GM18868 (cell line): ENCODE results near the gene PPM1H.
"Not testable (repeated sequence)": the region's sequence is repeated elsewhere in the genome, so short reads cannot be mapped to it uniquely, and the experiment has no call there.

Experiments used
- ATAC-seq: cut with Tn5 transposase; IDR thresholded peaks from one replicate; pipeline ENCODE4 v1.9.1; 2021; ENCODE audit warnings: mild to moderate bottlenecking, moderate library complexity; ENCODE audit not compliant: unreplicated experiment

The PPM1H gene, protein sequence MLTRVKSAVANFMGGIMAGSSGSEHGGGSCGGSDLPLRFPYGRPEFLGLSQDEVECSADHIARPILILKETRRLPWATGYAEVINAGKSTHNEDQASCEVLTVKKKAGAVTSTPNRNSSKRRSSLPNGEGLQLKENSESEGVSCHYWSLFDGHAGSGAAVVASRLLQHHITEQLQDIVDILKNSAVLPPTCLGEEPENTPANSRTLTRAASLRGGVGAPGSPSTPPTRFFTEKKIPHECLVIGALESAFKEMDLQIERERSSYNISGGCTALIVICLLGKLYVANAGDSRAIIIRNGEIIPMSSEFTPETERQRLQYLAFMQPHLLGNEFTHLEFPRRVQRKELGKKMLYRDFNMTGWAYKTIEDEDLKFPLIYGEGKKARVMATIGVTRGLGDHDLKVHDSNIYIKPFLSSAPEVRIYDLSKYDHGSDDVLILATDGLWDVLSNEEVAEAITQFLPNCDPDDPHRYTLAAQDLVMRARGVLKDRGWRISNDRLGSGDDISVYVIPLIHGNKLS

DNA sequence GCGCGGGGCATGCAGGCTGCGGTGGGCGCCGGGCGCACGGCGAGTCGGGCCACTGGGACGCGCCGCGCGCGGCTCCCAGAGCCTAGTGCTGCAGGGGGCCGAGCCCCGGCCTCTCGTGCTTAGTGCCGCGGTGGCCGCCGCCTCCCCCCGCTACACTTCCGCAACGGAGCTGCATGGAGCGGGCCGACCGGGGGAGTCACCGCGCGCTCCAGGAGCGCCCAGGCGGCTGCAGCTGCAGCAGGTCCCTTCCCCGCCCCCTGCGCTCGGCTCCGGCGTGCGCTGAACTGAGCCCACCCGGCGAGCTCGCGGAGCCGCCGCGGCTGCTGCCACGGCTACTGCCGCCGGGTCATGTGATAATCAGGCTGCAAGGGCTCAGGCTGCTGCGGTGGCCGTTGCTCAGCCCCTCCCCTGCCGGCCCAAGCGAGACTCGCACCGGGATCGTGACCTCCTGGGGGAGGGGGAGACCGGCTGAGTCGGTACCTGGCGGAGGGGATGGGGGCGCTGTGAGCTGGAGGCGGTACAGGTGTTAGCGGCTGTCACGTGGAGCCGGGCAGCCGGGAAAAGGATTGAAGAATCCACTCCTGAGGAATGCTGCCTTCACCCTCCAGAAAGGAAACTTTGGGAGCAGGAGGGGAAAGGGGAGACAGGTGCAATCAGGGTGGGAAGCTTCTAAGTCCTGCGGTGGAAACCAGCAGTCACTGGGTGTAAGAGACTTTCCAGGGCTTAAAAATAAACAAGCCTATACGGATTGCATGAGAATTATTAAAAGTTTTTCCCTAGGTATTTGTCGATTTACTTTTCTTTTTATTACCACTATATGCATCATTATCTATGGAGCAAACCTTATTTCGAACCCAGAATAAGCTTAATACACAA lies at the start of gene PPM1H:
Gene PPM1H, minus strand, starts transcription at position 352 of the 876 bp plus-strand sequence. CDS start 414 bp downstream, outside the sequence.
- ATAC-seq, result peak; percentile 76

DNA sequence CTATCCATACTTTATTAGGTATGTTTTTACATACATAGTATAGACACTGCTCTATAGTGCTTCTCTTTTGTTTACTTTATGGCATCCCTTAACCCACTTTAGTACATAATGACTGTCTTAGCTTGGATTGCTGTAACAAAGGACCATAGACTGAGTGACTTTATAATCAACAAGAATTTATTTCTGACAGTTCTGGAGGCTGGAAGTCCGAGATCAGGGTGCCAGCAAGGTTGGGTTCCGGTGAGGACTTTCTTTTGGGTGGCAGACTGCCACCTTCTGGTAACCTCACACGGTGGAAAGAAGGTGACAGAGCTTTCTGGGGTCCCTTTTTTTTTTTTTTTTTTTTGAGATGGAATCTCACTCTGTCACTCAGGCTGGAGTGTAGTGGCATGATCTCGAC lies 48.6 kb upstream of the PPM1H start:
- no peak for ATAC-seq

DNA sequence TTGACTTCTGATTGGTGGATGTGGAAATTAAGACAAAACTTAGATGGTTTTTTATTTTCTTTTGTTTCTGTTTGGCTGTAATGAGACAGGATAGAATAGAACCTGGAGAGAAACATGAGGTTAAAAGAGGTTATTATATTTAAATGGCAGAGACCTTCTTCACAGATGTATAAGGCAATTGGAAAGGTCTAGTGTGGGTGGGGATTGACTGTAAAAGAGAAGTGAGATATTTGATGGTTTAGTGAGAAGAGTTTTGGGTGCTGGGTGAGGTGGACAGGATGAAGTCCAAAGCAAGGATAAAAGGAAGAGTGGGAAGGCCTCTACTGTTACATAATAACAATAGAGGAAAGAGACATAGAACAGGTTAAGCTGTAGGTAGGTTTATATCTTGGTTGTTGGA lies 43.8 kb upstream of the PPM1H start:
- no peak for ATAC-seq

DNA sequence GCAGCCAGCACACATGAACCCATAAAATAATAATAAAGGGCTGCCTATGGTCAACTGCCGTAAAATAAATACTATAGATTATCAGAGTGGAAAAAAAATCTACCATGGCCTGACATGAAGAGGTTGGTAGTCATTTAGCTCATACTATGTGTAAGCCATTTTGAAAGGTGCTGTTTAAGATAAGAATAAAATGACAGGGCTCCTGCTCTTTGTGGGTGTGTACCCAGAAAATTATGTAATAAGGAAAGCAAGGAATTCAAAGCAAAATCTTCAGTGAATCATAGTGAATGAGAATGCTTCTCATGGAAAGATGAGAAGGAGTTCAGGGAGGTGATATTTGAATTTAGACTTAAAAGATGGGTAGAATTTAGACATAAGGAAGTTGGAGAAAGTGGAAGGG lies 42.9 kb upstream of the PPM1H start:
- ATAC-seq, result no peak

DNA sequence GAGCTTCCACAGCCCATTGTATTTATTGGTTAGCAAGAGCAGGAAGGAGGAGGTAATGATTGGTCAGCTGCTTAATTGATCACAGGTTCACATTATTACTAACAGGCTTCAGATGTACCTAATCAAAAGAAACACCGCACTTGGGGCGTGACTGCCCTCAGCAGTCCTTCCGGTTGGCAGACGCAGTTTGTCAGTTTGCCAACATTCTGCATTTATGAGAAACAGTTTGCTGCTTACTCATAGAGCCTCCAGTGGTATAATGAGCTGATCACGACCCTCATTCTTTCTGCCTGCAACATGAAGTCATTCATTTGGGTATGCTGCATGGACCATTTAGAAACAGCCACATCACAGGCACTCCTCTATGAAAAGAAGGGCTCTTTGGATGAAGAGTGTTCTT lies 42.5 kb upstream of the PPM1H start:
- no peak for ATAC-seq

DNA sequence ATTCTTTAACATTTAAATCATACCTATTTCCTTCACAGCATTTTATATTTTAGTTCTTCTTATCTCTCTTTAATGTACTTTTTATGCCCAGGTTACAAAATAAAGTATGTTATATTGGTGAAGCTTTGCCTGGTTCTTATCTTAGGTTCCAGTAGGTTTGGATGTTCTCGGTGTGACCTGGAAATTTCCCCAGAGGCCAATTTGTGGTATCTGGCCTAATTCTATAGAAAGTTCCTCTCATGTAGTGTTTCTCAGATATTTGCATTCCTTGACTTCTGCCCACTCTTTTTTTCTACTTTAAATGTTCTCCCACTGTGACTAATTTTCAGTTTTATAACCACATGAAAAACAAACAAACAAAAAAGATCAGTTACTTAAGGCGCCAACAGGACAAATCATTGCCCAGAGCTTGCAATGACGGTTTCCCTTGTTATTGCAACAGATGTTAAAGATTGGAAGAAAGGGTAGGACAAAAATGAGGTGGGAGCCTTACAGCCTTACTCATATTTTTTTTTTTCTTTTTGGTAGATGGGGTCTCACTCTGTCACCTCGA lies 41.2 kb upstream of the PPM1H start:
- no peak for ATAC-seq

DNA sequence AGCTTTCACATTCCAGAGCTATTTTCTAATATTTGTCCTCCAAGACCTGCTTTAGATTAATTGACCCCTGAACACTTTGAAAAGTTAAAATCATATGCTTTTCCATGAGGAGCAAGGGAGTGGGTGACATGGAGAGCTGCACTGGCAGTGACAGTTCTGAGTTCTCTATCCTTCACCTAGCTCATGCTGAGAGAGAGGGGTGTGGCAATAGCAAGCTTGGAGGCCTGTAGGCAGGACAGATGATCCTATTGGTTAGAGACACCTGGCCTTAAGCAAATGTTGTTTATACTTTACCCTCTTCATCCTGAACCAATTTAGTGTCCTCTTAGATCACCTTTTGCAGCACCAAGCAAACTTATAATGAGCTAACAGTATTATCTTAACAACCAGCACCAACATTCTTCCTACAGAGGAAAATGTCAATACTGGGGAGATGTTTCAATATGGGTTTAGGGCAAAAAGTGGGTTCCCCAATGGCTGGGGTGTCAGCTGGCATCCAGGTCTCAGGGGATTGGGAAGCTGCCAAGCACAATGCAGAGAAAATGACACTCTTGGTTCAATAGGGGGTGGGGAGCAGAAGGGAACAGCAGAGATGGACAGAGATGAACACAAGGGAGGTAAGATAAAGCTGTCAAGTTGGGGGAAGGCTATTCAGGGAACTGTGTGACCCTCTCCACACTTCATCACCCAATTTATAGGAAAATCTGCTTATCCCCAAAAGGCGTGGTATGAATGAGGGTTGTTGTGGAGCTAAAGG lies 37.0 kb upstream of the PPM1H start:
- no peak for ATAC-seq

DNA sequence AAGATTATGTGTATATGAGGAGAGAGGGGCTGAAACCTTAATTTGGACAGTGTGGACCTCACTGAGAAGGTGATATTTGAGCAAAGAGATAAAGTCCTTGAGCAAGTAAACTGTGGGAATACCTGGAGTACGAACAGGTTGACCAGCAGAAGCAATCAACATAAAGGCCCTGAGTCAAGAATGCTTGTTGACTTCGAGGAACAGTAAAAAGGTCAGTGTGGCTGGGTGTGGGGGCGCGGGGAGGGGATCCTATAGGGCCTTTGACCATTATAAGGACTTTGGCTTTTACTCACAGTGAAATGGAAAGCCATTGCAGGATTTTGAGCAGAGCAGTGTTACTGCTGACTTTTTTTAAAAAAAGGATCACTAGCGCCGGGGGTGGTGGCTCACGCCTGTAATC lies 34.7 kb upstream of the PPM1H start:
- no peak for ATAC-seq

DNA sequence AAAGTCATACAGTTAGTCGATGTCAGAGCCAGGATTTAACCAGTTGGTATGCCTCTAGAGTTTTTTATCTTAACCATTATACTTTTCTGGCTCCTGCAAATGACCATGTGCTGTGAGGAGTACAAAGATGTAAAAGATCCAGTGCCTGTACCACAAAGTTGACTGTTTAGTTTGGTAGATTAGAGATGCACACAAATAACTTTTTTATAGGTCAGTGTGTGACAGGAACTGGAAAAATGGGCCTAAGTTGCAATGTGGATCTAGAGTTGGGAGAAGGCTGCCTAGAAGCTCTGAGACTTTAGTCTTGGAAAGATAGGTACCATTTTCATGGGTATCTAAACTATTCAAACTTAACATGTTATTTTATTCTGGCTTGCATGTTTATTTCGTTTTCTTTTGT lies 32.8 kb upstream of the PPM1H start:
- no peak for ATAC-seq

DNA sequence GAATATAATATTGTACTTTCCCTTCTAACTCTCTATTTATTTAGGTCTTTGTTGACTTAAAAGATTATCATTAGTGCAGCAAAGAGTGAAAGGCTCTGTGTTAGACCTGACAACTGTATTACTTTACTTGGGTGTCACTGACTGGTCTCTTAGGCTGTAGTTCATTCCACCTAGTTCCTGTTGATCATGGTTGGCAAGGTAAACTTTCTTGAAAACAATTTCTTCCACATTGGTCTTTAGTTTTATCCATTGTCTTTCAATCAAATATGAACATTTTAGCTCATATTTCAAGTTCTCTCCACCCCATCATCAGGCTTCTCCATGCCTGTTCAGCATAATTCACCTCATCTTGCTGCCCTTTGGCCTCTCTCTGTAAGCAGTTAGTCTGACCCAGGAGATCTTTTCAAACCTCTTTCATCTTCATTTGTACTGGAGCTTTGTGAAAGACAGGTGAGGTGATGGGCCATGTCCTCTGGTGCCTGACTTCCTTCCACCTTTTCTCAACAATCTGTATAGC lies 32.1 kb upstream of the PPM1H start:
- no peak for ATAC-seq

DNA sequence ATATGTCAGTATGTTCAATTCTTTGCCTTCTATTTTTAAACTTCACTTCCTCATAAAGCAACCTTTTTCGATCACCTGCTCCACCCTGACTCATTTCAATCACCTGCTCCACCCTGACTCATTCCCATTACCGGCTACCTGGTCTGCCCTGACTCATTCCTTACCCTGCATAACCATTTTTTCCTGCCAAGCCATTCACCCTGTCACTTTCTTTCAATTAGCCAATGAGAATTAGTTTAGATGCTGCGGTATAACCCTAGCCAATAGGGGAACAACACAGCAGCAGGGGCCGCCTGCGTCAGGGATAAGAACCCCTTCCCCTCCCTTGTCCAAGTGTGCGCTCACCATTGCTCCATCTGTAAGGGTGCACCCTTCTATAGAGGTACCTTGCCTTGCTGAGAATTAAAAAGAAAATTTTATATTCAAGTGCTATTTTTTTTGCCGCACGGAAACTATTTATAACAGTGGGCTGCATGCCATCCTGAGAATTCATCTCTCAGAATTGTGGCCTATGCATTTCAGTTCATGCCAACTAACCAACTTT lies 31.6 kb upstream of the PPM1H start:
- ATAC-seq, result peak; percentile 62

DNA sequence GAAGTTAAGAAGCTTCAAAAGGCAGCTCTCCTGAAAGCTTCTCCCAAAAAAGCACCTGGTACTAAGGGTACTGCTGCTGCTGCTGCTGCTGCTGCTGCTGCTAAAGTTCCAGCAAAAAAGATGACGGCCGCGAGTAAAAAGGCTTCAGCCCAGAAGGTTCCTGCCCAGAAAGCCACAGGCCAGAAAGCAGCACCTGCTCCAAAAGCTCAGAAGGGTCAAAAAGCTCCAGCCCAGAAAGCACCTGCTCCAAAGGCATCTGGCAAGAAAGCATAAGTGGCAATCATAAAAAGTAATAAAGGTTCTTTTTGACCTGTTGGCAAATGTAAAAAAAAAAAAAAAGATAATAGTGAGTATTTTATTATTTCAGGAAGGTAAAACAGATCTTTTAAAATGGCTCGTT lies 30.8 kb upstream of the PPM1H start:
- not testable (repeated sequence) for ATAC-seq

DNA sequence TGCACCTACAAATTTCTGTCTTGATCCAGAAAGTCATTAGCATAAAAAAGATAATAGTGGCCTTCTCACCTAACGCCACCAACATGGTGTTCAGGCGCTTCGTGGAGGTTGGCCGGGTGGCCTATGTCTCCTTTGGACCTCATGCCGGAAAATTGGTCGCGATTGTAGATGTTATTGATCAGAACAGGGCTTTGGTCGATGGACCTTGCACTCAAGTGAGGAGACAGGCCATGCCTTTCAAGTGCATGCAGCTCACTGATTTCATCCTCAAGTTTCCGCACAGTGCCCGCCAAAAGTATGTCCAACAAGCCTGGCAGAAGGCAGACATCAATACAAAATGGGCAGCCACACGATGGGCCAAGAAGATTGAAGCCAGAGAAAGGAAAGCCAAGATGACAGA lies 30.3 kb upstream of the PPM1H start:
- not testable (repeated sequence) for ATAC-seq

DNA sequence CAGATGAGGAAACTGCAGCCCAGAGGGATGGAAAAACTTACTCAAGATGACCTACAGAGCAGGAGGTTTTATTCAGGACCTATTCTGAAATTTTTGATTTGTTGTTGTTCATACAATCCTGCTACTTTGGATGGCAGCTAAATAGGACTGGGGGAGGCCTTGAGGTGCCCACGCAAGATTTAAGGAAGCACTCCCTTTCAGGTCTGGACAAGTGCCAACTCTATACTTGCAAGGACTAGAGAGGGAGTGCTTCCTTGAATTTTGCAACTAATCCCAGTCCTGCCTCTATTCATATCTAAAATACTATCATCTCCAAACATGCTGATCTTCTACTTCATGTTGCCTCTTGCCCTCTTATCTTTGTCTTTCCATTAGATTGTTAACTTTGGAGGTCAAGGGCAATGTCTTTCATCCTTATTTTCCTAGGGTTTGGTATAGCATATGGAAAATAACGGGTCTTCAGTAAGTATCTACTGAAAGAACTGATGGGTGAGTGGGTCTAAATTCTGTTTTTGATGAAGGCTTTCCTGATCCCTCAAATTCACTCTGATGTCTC lies 28.6 kb upstream of the PPM1H start:
- no peak for ATAC-seq

DNA sequence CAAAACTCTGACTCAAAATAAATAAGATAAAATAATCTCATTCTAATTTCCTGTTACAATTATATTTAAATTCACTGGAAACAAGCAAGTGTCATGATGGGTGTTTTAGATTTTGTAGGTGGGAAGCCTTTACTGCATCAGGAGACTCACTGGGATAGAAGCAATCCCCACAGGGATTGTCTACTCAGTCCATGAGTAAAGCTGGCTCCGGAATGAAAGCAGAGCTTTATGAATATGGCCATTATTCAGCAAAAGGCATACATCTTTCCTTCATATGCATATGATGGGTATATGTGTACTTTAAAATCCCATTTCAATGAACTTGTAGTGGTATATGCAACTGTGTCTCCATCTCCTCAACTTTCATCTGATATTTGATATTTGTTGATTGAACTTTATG lies 25.4 kb upstream of the PPM1H start:
- no peak for ATAC-seq

DNA sequence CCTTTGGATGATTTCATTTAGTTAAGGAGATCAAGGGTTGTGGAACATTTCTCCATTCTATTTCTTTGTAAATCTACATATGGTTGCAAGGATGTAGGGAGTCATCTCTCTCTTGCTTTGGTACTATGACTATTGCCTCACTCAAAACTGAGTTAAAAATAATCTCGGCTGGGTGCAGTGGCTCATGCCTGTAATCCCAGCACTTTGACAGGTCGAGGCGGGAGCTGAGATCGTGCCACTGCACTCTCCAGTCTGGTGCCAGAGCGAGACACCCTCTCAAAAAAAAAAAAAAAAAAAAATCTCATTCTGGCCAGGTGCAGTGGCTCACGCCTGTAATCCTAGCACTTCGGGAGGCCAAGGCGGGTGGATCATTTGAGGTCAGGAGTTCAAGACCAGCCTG lies 24.8 kb upstream of the PPM1H start:
- ATAC-seq, result no peak

DNA sequence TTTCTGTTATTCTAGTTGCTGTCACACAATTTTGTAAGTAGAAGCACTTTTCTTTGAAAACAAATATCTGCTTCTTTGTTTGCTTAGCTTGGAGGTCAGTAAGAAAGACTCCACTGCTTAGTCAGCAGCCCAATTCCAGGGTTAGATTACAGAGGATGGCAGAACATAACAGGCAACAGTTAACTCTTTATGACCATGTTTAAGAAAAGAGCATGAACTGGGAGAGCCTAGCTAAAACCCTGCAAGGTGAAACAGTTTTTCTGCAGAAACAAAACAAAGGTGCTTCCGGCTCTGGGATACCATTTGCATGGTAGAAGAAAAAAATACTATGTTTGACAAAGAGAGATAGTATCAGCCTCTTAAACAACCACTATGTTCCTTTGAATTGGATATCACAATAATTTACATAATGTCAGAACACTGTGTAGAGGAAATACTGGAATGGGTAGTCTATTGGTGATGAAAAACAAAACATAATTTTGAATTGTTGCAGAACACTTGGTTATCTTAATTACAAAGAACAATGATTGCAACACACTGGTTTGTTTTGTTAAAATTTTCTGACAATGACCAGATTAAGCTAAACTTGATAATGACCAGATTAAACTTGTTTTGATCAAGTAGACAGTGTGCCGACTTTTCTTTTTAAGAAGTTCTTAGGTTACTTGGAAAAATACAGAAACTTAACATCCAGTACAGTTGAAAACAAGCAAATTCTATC lies 22.4 kb upstream of the PPM1H start:
- no peak for ATAC-seq

DNA sequence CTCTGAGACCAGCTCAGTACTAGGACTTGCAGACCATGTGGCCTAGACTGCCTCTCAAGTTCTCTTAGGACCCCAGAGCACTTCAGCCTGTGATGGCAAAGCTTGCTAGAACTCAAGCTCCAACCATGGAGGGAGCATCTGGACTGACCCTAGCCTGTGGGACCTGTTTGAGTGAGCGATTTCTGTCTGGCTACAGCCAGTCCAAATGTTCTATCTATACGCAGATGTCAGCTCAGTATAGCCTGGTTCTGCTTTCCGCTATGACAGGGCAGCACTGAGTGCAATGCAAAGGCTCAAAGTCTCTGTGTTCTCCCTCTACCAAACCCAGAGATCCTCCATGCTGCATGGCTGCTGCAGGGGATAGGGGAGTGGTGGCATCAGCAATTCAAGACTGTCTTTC lies 20.7 kb upstream of the PPM1H start:
- no peak for ATAC-seq

DNA sequence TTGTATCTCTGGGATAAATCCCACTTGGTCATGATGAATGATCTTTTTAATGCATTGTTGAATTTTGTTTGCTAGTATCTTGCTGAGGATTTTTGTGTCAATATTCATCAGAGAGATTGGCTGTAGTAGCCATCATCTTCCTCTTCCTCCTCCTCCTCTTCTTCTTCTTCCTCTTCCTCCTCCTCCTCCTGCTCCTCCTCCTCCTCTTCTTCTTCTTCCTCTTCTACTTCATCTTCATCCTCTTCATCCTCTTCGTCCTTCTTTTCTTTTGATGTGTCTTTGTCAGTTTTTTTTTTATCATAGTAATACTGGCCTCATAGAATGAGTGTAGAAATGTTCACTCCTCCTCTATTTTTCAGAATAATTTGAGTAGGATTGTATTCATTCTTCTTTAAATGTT lies 15.4 kb upstream of the PPM1H start:
- no peak for ATAC-seq
